WTC11 (cell line): ENCODE results near the gene PEAK1. TPM values are rescaled to one million over a fixed set of nuclear protein-coding genes. Genes with fewer than 3 reads are reported as not detected.

Experiments used
- ATAC-seq: fragments of 200-7000 bp; cut with Tn5 transposase; 2 replicates; pipeline ENCODE4 v1.10.0; 2021; ENCODE audit warnings: mild to moderate bottlenecking, moderate library complexity
- CTCF ChIA-PET: fragments of 300-600 bp; sonication (Branson Sonifier 250); formaldehyde crosslinking; loops from one replicate; lab custom pipeline; 2021; ENCODE audit warnings: antibody characterized with exemption; lab: Charles Lee
- POLR2A ChIA-PET: fragments of 350-600 bp; sonication (Branson Sonifier 250); formaldehyde crosslinking; loops from one replicate; lab custom pipeline; 2021; ENCODE audit warnings: antibody characterized with exemption; lab: Charles Lee
- DNase-seq: peaks from one replicate; pipeline ENCODE4 v3.0.0; 2021; ENCODE audit warnings: low spot score
- H3K27ac Mint-ChIP-seq: 2 replicates; pipeline ENCODE4 v1.8.0; 2021; ENCODE audit warnings: mixed read lengths
- H3K27me3 Mint-ChIP-seq: 2 replicates; pipeline ENCODE4 v1.8.0; 2021; ENCODE audit warnings: low read depth, mild to moderate bottlenecking, moderate library complexity, mixed read lengths
- H3K36me3 Mint-ChIP-seq: 2 replicates; pipeline ENCODE4 v1.8.0; 2021; ENCODE audit warnings: mixed read lengths
- H3K4me1 Mint-ChIP-seq: 2 replicates; pipeline ENCODE4 v1.8.0; 2022; ENCODE audit warnings: mixed read lengths
- H3K4me3 Mint-ChIP-seq: 2 replicates; pipeline ENCODE4 v1.8.0; 2021; ENCODE audit warnings: mild to moderate bottlenecking, moderate library complexity, mixed read lengths
- H3K9me3 Mint-ChIP-seq: 2 replicates; pipeline ENCODE4 v1.8.0; 2021; ENCODE audit warnings: mixed read lengths
- CREB1 ChIP-seq: sonication (generic); formaldehyde crosslinking; IDR thresholded peaks from 2 replicates; pipeline ENCODE4 v1.8.0; 2023; ENCODE audit warnings: mild to moderate bottlenecking, missing genetic modification reagents
- CTCF ChIP-seq: fragments of 200-600 bp; IDR thresholded peaks from 2 replicates; pipeline ENCODE4 v1.8.0; 2022; ENCODE audit warnings: antibody characterized with exemption
- E2F1 ChIP-seq: sonication (generic); formaldehyde crosslinking; IDR thresholded peaks from 2 replicates; pipeline ENCODE4 v1.8.0; 2022; ENCODE audit warnings: mild to moderate bottlenecking, missing genetic modification reagents
- FOXP1 ChIP-seq: sonication (generic); formaldehyde crosslinking; IDR thresholded peaks from 2 replicates; pipeline ENCODE4 v1.8.0; 2022; ENCODE audit warnings: missing genetic modification reagents, mild to moderate bottlenecking, moderate library complexity, borderline replicate concordance
- FOXP4 ChIP-seq: sonication (generic); formaldehyde crosslinking; IDR thresholded peaks from 2 replicates; pipeline ENCODE4 v1.8.0; 2022; ENCODE audit warnings: mild to moderate bottlenecking, missing genetic modification reagents
- GABPB1 ChIP-seq: sonication (generic); formaldehyde crosslinking; IDR thresholded peaks from 2 replicates; pipeline ENCODE4 v1.8.1; 2023; ENCODE audit warnings: mild to moderate bottlenecking, missing genetic modification reagents
- HMGA2 ChIP-seq: fragments of 250-450 bp; sonication (Bioruptor Pico); IDR thresholded peaks from 2 replicates; pipeline ENCODE4 v1.4.0; 2021; ENCODE audit warnings: mild to moderate bottlenecking, moderate library complexity
- IRF2 ChIP-seq: sonication (generic); formaldehyde crosslinking; IDR thresholded peaks from 2 replicates; pipeline ENCODE4 v1.8.0; 2022; ENCODE audit warnings: low read depth, missing genetic modification reagents, borderline replicate concordance
- MXD4 ChIP-seq: fragments of 250-450 bp; sonication (Bioruptor Pico); IDR thresholded peaks from 2 replicates; pipeline ENCODE4 v1.8.0; 2021; ENCODE audit warnings: mild to moderate bottlenecking, moderate library complexity, borderline replicate concordance
- NR1H2 ChIP-seq: sonication (generic); formaldehyde crosslinking; IDR thresholded peaks from 2 replicates; pipeline ENCODE4 v1.9.0; 2021; ENCODE audit warnings: mild to moderate bottlenecking, moderate library complexity, missing genetic modification reagents
- PRDM15 ChIP-seq: sonication (generic); formaldehyde crosslinking; IDR thresholded peaks from 2 replicates; pipeline ENCODE4 v1.8.0; 2022; ENCODE audit warnings: missing genetic modification reagents
- SMAD4 ChIP-seq: sonication (generic); formaldehyde crosslinking; IDR thresholded peaks from 2 replicates; pipeline ENCODE4 v1.8.0; 2022; ENCODE audit warnings: mild to moderate bottlenecking, missing genetic modification reagents
- ZBTB21 ChIP-seq: sonication (generic); formaldehyde crosslinking; IDR thresholded peaks from 2 replicates; pipeline ENCODE4 v1.8.1; 2023; ENCODE audit warnings: mild to moderate bottlenecking, missing genetic modification reagents, borderline replicate concordance
- ZNF232 ChIP-seq: sonication (generic); formaldehyde crosslinking; IDR thresholded peaks from 2 replicates; pipeline ENCODE4 v1.8.0; 2022; ENCODE audit warnings: mild to moderate bottlenecking, missing genetic modification reagents
- ZNF396 ChIP-seq: fragments of 250-450 bp; sonication (Bioruptor Pico); IDR thresholded peaks from 2 replicates; pipeline ENCODE4 v1.8.0; 2021; ENCODE audit warnings: mild to moderate bottlenecking, moderate library complexity, borderline replicate concordance
- ZNF423 ChIP-seq: fragments of 250-450 bp; sonication (Bioruptor Pico); IDR thresholded peaks from 2 replicates; pipeline ENCODE4 v2.1.2; 2022; ENCODE audit warnings: mild to moderate bottlenecking, moderate library complexity
- total RNA-seq: library from RNA; stranded (reverse); gene quantifications from 3 replicates; pipeline ENCODE4 v1.2.3, GENCODE V29; 2021
- TF ChIP-seq, protein P1 (sequence below): sonication (generic); formaldehyde crosslinking; IDR thresholded peaks from 2 replicates; pipeline ENCODE4 v1.8.0; 2023; ENCODE audit warnings: missing genetic modification reagents, mild to moderate bottlenecking, borderline replicate concordance
- TF ChIP-seq, protein P2 (sequence below): sonication (generic); formaldehyde crosslinking; IDR thresholded peaks from 2 replicates; pipeline ENCODE4 v1.8.0; 2022; ENCODE audit warnings: mild to moderate bottlenecking, missing genetic modification reagents

Gene PEAK1
- total RNA-seq, 1 experiment from 2014 or later, result 49.0 TPM

DNA sequence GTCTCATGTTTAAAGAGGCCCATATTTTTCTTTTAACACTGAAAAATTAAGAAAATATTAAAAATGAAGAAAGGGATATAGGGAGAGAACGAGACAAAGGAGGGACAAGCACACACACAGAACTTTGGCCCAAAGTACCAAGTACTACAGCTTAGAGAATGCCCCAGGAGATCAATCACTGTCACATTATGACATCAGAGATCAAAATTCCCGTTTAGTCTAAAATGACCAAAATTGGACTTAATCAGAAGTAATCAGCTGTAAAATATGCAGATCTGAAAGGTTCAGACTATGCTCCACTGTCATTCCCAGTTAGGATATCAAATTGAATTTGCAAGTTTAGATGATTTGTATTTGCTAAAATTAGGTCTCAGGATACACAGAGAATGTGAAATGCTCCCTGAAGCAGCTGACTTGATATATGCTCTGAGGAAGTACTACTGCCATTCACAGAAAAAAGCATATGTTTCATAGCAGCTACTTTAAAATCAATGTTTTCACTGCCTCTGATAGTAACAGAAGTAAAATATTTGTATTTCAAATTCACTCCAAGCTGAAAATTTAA lies 123.0 kb downstream of the PEAK1 start (continued):
- TF ChIP-seq PRDM15 (CRISPR knock-in tag) (no peak), E2F1 (CRISPR knock-in tag) (no peak), FOXP4 (CRISPR knock-in tag) (no peak), FOXP1 (CRISPR knock-in tag) (no peak), HMGA2 (CRISPR knock-in tag) (no peak), IRF2 (CRISPR knock-in tag) (no peak)
- TF ChIP-seq, protein P1, sequence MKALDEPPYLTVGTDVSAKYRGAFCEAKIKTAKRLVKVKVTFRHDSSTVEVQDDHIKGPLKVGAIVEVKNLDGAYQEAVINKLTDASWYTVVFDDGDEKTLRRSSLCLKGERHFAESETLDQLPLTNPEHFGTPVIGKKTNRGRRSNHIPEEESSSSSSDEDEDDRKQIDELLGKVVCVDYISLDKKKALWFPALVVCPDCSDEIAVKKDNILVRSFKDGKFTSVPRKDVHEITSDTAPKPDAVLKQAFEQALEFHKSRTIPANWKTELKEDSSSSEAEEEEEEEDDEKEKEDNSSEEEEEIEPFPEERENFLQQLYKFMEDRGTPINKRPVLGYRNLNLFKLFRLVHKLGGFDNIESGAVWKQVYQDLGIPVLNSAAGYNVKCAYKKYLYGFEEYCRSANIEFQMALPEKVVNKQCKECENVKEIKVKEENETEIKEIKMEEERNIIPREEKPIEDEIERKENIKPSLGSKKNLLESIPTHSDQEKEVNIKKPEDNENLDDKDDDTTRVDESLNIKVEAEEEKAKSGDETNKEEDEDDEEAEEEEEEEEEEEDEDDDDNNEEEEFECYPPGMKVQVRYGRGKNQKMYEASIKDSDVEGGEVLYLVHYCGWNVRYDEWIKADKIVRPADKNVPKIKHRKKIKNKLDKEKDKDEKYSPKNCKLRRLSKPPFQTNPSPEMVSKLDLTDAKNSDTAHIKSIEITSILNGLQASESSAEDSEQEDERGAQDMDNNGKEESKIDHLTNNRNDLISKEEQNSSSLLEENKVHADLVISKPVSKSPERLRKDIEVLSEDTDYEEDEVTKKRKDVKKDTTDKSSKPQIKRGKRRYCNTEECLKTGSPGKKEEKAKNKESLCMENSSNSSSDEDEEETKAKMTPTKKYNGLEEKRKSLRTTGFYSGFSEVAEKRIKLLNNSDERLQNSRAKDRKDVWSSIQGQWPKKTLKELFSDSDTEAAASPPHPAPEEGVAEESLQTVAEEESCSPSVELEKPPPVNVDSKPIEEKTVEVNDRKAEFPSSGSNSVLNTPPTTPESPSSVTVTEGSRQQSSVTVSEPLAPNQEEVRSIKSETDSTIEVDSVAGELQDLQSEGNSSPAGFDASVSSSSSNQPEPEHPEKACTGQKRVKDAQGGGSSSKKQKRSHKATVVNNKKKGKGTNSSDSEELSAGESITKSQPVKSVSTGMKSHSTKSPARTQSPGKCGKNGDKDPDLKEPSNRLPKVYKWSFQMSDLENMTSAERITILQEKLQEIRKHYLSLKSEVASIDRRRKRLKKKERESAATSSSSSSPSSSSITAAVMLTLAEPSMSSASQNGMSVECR (CRISPR knock-in tag), result no peak
- TF ChIP-seq, protein P2, sequence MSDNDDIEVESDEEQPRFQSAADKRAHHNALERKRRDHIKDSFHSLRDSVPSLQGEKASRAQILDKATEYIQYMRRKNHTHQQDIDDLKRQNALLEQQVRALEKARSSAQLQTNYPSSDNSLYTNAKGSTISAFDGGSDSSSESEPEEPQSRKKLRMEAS (CRISPR knock-in tag), result no peak
- TF ChIP-seq, all 79 proteins: peak for 0

DNA sequence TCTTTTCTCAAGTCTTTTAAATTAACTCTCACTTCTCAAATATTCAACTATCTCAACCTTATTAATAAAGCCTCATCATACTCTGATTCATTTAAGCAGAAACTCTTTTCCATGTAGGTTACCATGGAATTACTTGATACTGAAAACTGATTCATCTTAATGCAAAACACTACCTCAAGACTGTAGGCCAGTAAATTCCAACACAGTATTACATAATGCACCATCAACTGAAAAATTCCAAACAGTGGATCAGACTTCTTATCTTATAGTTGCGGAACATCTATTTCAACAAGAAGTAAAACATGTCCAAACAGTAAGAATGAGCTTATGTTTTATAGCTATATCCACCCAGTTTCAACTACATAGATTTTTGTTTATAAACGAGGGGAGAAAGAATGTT lies 124.5 kb downstream of the PEAK1 start:
- H3K9me3 Mint-ChIP-seq, result peaks cover 5% of the 10 kb centered on the region; the same call in 1 of the 2 replicates
- CTCF ChIA-PET, result interaction anchor here (0.9 kb wide), 1 partner anchor 12 kb away, joined by 3 read pairs; no protein-coding TSS in a partner anchor
- ATAC-seq, result no peak
- no peaks in the 10 kb centered on the region for H3K4me1 Mint-ChIP-seq
- POLR2A ChIA-PET, result no interaction called here
- no peak overlapping the region for H3K27ac Mint-ChIP-seq
- no peak for DNase-seq
- no peaks in the 10 kb centered on the region for H3K27me3 Mint-ChIP-seq
- no peak overlapping the region for H3K4me3 Mint-ChIP-seq
- peaks cover 2% of the 10 kb centered on the region; the same call in 1 of the 2 replicates for H3K36me3 Mint-ChIP-seq
- TF ChIP-seq ZNF396 (CRISPR knock-in tag) (no peak), MXD4 (CRISPR knock-in tag) (no peak), NR1H2 (CRISPR knock-in tag) (no peak), SMAD4 (CRISPR knock-in tag) (no peak), ZNF232 (CRISPR knock-in tag) (no peak), CTCF (no peak), CREB1 (CRISPR knock-in tag) (no peak), ZNF423 (no peak), ZBTB21 (CRISPR knock-in tag) (no peak), GABPB1 (CRISPR knock-in tag) (no peak)
